Nephron progenitor cell (in vitro differentiated cells): Measurements from ENCODE around the gene RSRC1.

Source experiments
- DNase-seq: peaks from one replicate; pipeline ENCODE4 v3.0.0; 2021
- H3K27ac Mint-ChIP-seq: 2 replicates; pipeline ENCODE4 v1.8.0; 2021; ENCODE audit warnings: mild to moderate bottlenecking, moderate library complexity, mixed read lengths
- H3K27me3 Mint-ChIP-seq: 2 replicates; pipeline ENCODE4 v1.8.0; 2021; ENCODE audit warnings: mild to moderate bottlenecking, low read depth, mixed read lengths; ENCODE audit not compliant: poor library complexity
- H3K36me3 Mint-ChIP-seq: 2 replicates; pipeline ENCODE4 v1.8.0; 2021; ENCODE audit warnings: low read depth, mixed read lengths
- H3K4me1 Mint-ChIP-seq: 2 replicates; pipeline ENCODE4 v1.8.0; 2021; ENCODE audit warnings: mixed read lengths
- H3K4me3 Mint-ChIP-seq: 2 replicates; pipeline ENCODE4 v1.8.0; 2021; ENCODE audit warnings: mild to moderate bottlenecking, moderate library complexity, mixed read lengths
- H3K9me3 Mint-ChIP-seq: 2 replicates; pipeline ENCODE4 v1.8.0; 2021; ENCODE audit warnings: mild to moderate bottlenecking, moderate library complexity, mixed read lengths
- TF ChIP-seq, protein P1 (sequence below): fragments of 200-600 bp; sonication (generic); IDR thresholded peaks from 2 replicates; pipeline ENCODE4 v1.5.0; 2021; ENCODE audit warnings: antibody characterized with exemption

RSRC1 gene

DNA sequence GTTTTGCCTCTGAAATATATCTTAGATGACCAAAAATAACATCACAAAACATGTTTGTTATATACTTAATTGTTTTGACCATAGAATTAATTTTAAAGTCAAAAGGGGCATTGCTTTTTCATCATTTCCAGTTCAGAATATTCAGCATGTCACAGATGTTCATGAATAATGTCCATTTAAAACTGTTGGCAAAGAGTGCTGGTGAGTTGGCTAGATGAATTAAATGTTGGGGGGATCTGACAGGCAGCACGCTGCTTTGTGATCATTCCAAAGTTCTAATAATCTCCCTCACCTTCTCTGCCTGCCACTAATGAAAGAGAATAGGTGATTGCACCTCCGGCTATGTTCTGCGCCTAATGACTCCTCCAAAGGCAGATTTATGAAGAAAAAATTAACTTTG is 321.9 kb downstream of the RSRC1 start:
- no peak for DNase-seq
- TF ChIP-seq, protein P1, sequence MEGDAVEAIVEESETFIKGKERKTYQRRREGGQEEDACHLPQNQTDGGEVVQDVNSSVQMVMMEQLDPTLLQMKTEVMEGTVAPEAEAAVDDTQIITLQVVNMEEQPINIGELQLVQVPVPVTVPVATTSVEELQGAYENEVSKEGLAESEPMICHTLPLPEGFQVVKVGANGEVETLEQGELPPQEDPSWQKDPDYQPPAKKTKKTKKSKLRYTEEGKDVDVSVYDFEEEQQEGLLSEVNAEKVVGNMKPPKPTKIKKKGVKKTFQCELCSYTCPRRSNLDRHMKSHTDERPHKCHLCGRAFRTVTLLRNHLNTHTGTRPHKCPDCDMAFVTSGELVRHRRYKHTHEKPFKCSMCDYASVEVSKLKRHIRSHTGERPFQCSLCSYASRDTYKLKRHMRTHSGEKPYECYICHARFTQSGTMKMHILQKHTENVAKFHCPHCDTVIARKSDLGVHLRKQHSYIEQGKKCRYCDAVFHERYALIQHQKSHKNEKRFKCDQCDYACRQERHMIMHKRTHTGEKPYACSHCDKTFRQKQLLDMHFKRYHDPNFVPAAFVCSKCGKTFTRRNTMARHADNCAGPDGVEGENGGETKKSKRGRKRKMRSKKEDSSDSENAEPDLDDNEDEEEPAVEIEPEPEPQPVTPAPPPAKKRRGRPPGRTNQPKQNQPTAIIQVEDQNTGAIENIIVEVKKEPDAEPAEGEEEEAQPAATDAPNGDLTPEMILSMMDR = no peak
- Mint-ChIP-seq H3K4me1 (no peaks in the 10 kb centered on the region), H3K27me3 (no peaks in the 10 kb centered on the region), H3K9me3 (no peaks in the 10 kb centered on the region), H3K4me3 (no peak overlapping the region), H3K27ac (no peak overlapping the region), H3K36me3 (no peaks in the 10 kb centered on the region)

GRCh38 chr3:158434412-158435038 is 324.6 kb downstream of the RSRC1 start:
- Mint-ChIP-seq H3K4me3 (no peak overlapping the region), H3K27ac (no peak overlapping the region), H3K36me3 (no peaks in the 10 kb centered on the region), H3K4me1 (no peaks in the 10 kb centered on the region), H3K9me3 (peaks cover 3% of the 10 kb centered on the region), H3K27me3 (no peaks in the 10 kb centered on the region)
- TF ChIP-seq, protein P1 = peak; percentile 69
- DNase-seq = peak; percentile 49

- H3K4me3 Mint-ChIP-seq = no peak overlapping the region
- H3K4me1 Mint-ChIP-seq = no peaks in the 10 kb centered on the region
- peaks cover 4% of the 10 kb centered on the region for H3K9me3 Mint-ChIP-seq
- H3K27ac Mint-ChIP-seq = no peak overlapping the region
- TF ChIP-seq, protein P1 = no peak
- peaks cover 7% of the 10 kb centered on the region for H3K36me3 Mint-ChIP-seq
- H3K27me3 Mint-ChIP-seq = no peaks in the 10 kb centered on the region
- DNase-seq = no peak
Measured at GRCh38 chr3:158443632-158444031, 333.7 kb downstream of the RSRC1 start.

GRCh38 chr3:158447408-158447807 is 337.5 kb downstream of the RSRC1 start:
- H3K4me1 Mint-ChIP-seq = no peaks in the 10 kb centered on the region
- no peak overlapping the region for H3K4me3 Mint-ChIP-seq
- peaks cover 7% of the 10 kb centered on the region for H3K36me3 Mint-ChIP-seq
- no peaks in the 10 kb centered on the region for H3K9me3 Mint-ChIP-seq
- TF ChIP-seq, protein P1 = no peak
- H3K27me3 Mint-ChIP-seq = no peaks in the 10 kb centered on the region
- DNase-seq = no peak
- no peak overlapping the region for H3K27ac Mint-ChIP-seq

DNA sequence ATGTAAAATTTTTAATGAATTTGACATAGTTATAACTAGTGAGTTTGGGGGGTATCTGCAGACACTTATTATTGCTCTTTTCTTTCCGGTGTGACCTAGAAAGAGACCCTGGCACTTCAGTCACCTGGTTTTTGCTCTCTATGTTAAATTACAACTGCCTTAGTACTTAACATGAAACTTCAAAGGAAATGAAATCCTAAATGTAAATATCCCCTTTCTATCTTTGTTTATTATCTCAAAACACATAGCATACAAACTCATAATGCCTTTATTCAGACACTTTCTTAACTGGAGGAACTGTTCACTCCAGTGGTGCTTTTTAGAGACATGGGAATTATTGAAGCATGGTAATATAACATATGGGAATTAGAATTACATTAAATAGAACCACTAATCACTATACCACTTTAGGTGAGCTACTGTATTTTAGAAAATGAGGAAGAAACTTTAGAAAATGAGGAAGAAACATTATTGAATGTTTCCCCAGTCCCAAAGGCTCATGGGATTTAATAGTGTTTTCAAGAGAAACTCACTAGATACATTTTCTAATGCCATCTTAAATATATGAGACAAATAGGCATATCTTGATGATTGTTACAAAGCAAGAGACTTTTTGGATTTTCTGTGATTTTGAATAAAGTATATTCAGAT is 341.6 kb downstream of the RSRC1 start:
- Mint-ChIP-seq H3K27ac (no peak overlapping the region), H3K4me3 (no peak overlapping the region), H3K9me3 (no peaks in the 10 kb centered on the region), H3K27me3 (no peaks in the 10 kb centered on the region), H3K36me3 (no peaks in the 10 kb centered on the region), H3K4me1 (no peaks in the 10 kb centered on the region)
- TF ChIP-seq, protein P1 = no peak
- DNase-seq = no peak

- DNase-seq = no peak
- Mint-ChIP-seq H3K36me3 (no peaks in the 10 kb centered on the region), H3K9me3 (no peaks in the 10 kb centered on the region), H3K27me3 (no peaks in the 10 kb centered on the region), H3K4me1 (no peaks in the 10 kb centered on the region), H3K4me3 (no peak overlapping the region), H3K27ac (no peak overlapping the region)
- TF ChIP-seq, protein P1 = no peak
Measured at GRCh38 chr3:158452334-158452733, 342.4 kb downstream of the RSRC1 start.
